ENCODE results near the gene HCN4. TPM values are rescaled to one million over a fixed set of nuclear protein-coding genes. Genes with fewer than 3 reads are reported as not detected.
"Not testable (repeated sequence)": the region's sequence is repeated elsewhere in the genome, so short reads cannot be mapped to it uniquely, and the experiment has no call there.

The HCN4 gene
- total RNA-seq, 4 donors from 2014 or later: not detected

GRCh38 chr15:73303636-73304035, 65.1 kb downstream of the HCN4 start:
- DNase-seq: no peak
- in situ Hi-C loops (cut with MboI; ENCODE audit: low sequenced_read_pairs in 4 of 4): no loop called here
- Histone ChIP-seq H3K4me3 (no peak overlapping the region), H3K27ac (no peak overlapping the region), H3K4me1 (no peaks in the 10 kb centered on the region), H3K36me3 (peaks cover 0 to 51% of the 10 kb centered on the region in 2 donors), H3K27me3 (no peaks in the 10 kb centered on the region), H3K9me3 (no peaks in the 10 kb centered on the region)
- TF ChIP-seq CTCF (IDR thresholded peaks at IDR 0.05 in 4 of 5, conservative IDR thresholded peaks at IDR 0.05 in 1 of 5): no peak
- TF ChIP-seq POLR2A (IDR thresholded peaks at IDR 0.05): no peak
- no peak for ATAC-seq
- intact Hi-C loops (cut with DNase I; ENCODE audit: low total_unique reads): no loop called here

- intact Hi-C loops (cut with DNase I; ENCODE audit: low total_unique reads); H3K9me3 ChIP-seq; ATAC-seq; H3K27ac ChIP-seq; H3K27me3 ChIP-seq; in situ Hi-C loops (cut with MboI; ENCODE audit: low sequenced_read_pairs in 4 of 4); DNase-seq; H3K4me1 ChIP-seq; H3K4me3 ChIP-seq: not testable (repeated sequence)
- H3K36me3 ChIP-seq: peaks cover 0 to 58% of the 10 kb centered on the region in 2 donors
These were observed 68.5 kb downstream of the HCN4 start for GRCh38 chr15:73300286-73300685.

GRCh38 chr15:73298522-73299245, 70.1 kb downstream of the HCN4 start:
- peaks cover 0 to 56% of the 10 kb centered on the region in 2 donors for H3K36me3 ChIP-seq
- no peaks in the 10 kb centered on the region for H3K9me3 ChIP-seq
- intact Hi-C loops (cut with DNase I; ENCODE audit: low total_unique reads): no loop called here

GRCh38 chr15:73296609-73297353, 72.0 kb downstream of the HCN4 start:
- no peak overlapping the region for H3K4me3 ChIP-seq
- no peak overlapping the region for H3K27ac ChIP-seq
- H3K27me3 ChIP-seq: no peaks in the 10 kb centered on the region
- intact Hi-C loops (cut with DNase I; ENCODE audit: low total_unique reads): no loop called here
- H3K36me3 ChIP-seq: peaks cover 0 to 46% of the 10 kb centered on the region in 2 donors
- no peaks in the 10 kb centered on the region for H3K4me1 ChIP-seq
- no peak for ATAC-seq
- DNase-seq: no peak
- in situ Hi-C loops (cut with MboI; ENCODE audit: low sequenced_read_pairs in 4 of 4): loop anchor here in 1 of 4 donors (25.0 kb wide), 1 partner anchor 534 kb away; no protein-coding TSS in a partner anchor
- TF ChIP-seq CTCF (IDR thresholded peaks at IDR 0.05 in 4 of 5, conservative IDR thresholded peaks at IDR 0.05 in 1 of 5) (no peak), POLR2A (IDR thresholded peaks at IDR 0.05) (no peak)
- no peaks in the 10 kb centered on the region for H3K9me3 ChIP-seq

More at GRCh38 chr15:73298522-73299245, 70.1 kb downstream of the HCN4 start:
- no peaks in the 10 kb centered on the region for H3K27me3 ChIP-seq
- no peak for DNase-seq
- no peaks in the 10 kb centered on the region for H3K4me1 ChIP-seq
- in situ Hi-C loops (cut with MboI; ENCODE audit: low sequenced_read_pairs in 4 of 4): loop anchor here in 1 of 4 donors (25.0 kb wide), 1 partner anchor 536 kb away; no protein-coding TSS in a partner anchor
- H3K4me3 ChIP-seq: no peak overlapping the region
- TF ChIP-seq CTCF (IDR thresholded peaks at IDR 0.05 in 4 of 5, conservative IDR thresholded peaks at IDR 0.05 in 1 of 5): no peak
- no peak for ATAC-seq
- no peak overlapping the region for H3K27ac ChIP-seq

GRCh38 chr15:73295630-73296286, 73.0 kb downstream of the HCN4 start:
- ATAC-seq (no peak), DNase-seq (no peak)
- Histone ChIP-seq H3K4me3 (no peak overlapping the region), H3K4me1 (no peaks in the 10 kb centered on the region), H3K9me3 (no peaks in the 10 kb centered on the region), H3K27me3 (no peaks in the 10 kb centered on the region), H3K36me3 (peaks cover 0 to 44% of the 10 kb centered on the region in 2 donors), H3K27ac (no peak overlapping the region)
- intact Hi-C loops (cut with DNase I; ENCODE audit: low total_unique reads) (no loop called here), in situ Hi-C loops (cut with MboI; ENCODE audit: low sequenced_read_pairs in 4 of 4) (loop anchor here in 1 of 4 donors (25.0 kb wide), 1 partner anchor 533 kb away; no protein-coding TSS in a partner anchor)
- TF ChIP-seq CTCF (IDR thresholded peaks at IDR 0.05 in 4 of 5, conservative IDR thresholded peaks at IDR 0.05 in 1 of 5) (no peak), POLR2A (IDR thresholded peaks at IDR 0.05) (no peak)
